IMR-90 (cell line): ENCODE measurements around the gene ATP1A1.

Experiments
- POLR2A ChIP-seq: IDR thresholded peaks from 2 replicates; pipeline ENCODE4 v1.6.1; 2012; ENCODE audit warnings: mild to moderate bottlenecking, low read depth, low read length
- TF ChIP-seq, protein P1 (sequence below): conservative IDR thresholded peaks from 2 replicates; pipeline ENCODE4 v1.5.1; 2012; ENCODE audit warnings: mild to moderate bottlenecking, low read depth, low read length, improper control_type of control experiment
- TF ChIP-seq, protein P2 (sequence below): fragments of 150-350 bp; IDR thresholded peaks from 2 replicates; pipeline ENCODE4 v1.6.1; 2017; ENCODE audit warnings: mild to moderate bottlenecking, antibody characterized with exemption, low read length, low read depth

DNA sequence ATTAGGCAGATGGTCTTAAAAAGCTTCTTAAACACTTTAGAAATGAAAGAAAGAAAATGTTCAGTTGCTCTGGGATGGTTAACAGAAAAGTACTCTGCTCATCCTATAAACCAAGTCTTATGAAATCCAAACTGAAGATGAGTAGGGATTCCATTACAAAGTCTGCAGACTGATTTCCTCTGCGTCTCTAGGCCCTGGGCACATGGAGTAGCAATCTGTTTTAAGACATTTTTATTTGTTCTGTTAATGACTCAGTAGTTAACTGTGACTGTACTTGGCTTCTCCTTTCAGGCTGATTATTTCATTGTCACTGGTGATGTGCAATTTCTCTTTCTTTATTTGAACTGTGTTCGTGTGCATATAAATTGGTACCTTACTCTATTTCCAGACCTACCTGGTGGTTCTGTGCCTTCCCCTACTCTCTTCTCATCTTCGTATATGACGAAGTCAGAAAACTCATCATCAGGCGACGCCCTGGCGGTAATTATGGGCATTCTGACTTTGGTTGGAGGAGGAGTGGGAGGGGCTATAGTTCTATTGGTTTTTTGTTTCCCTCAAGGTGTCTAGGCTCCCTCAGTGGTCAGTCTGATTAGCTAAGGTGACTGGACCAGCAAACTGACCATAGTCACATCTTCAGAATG lies 30.6 kb downstream of the ATP1A1 start:
- no peak for TF ChIP-seq POLR2A
- TF ChIP-seq, protein P1, sequence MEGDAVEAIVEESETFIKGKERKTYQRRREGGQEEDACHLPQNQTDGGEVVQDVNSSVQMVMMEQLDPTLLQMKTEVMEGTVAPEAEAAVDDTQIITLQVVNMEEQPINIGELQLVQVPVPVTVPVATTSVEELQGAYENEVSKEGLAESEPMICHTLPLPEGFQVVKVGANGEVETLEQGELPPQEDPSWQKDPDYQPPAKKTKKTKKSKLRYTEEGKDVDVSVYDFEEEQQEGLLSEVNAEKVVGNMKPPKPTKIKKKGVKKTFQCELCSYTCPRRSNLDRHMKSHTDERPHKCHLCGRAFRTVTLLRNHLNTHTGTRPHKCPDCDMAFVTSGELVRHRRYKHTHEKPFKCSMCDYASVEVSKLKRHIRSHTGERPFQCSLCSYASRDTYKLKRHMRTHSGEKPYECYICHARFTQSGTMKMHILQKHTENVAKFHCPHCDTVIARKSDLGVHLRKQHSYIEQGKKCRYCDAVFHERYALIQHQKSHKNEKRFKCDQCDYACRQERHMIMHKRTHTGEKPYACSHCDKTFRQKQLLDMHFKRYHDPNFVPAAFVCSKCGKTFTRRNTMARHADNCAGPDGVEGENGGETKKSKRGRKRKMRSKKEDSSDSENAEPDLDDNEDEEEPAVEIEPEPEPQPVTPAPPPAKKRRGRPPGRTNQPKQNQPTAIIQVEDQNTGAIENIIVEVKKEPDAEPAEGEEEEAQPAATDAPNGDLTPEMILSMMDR: no peak
- TF ChIP-seq, protein P2, sequence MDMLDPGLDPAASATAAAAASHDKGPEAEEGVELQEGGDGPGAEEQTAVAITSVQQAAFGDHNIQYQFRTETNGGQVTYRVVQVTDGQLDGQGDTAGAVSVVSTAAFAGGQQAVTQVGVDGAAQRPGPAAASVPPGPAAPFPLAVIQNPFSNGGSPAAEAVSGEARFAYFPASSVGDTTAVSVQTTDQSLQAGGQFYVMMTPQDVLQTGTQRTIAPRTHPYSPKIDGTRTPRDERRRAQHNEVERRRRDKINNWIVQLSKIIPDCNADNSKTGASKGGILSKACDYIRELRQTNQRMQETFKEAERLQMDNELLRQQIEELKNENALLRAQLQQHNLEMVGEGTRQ: no peak
